HepG2 (cell line): ENCODE measurements around the gene LAS1L. TPM values are rescaled to one million over a fixed set of nuclear protein-coding genes. Genes with fewer than 3 reads are reported as not detected.

Experiments
- ATAC-seq: fragments of 200-7000 bp; cut with Tn5 transposase; 3 replicates; pipeline ENCODE4 v1.9.1; 2020; ENCODE audit warnings: mild to moderate bottlenecking, moderate library complexity
- BruUV-seq: library from RNA; stranded (reverse); fragments of 400-500 nt; replicated peaks from 2 replicates; lab custom pipeline; 2021; lab: Mats Ljungman, UMichigan
- CTCF ChIA-PET: fragments of 300-600 bp; formaldehyde crosslinking; extraction: SDS; loops from one replicate; lab custom pipeline; 2021; ENCODE audit warnings: low total read pairs, inconsistent platforms, low intra/inter-chr PET ratio; lab: Yijun Ruan, JAX
- POLR2A ChIA-PET: fragments of 350-600 bp; sonication (Branson Sonifier 250); formaldehyde crosslinking; loops from one replicate; lab custom pipeline; 2020; ENCODE audit warnings: antibody characterized with exemption, inconsistent platforms; lab: Yijun Ruan, JAX
- DNase-seq: peaks from one replicate; pipeline ENCODE4 v3.0.0-alpha.2; 2015; ENCODE audit warnings: low spot score
- FAIRE-seq: peaks from 3 replicates; lab custom pipeline; 2011; peaks lifted over from hg19 to GRCh38; lab: Jason Lieb, UNC
- H2AFZ ChIP-seq: one replicate; pipeline ENCODE4 v1.6.1; 2011; ENCODE audit warnings: low read length, inconsistent platforms
- H3K27ac ChIP-seq: fragments of 300-600 bp; 3 replicates; pipeline ENCODE4 v1.8.0; 2011; ENCODE audit warnings: mixed run types, mild to moderate bottlenecking, mixed read lengths, low read length, inconsistent platforms; ENCODE audit not compliant: insufficient read depth; ENCODE audit errors: extremely low read length
- H3K27me3 ChIP-seq, 2 experiments: fragments of 200-600 bp in 1 of 2; 2 replicates in 1 of 2; 3 replicates in 1 of 2; pipeline versions ENCODE4 v1.6.0 to v1.8.0; 2011; ENCODE audit warnings: low read length in 2 of 2, mild to moderate bottlenecking in 2 of 2, moderate library complexity in 2 of 2, inconsistent platforms in 1 of 2; ENCODE audit not compliant: insufficient read depth in 2 of 2, control insufficient read depth in 1 of 2
- H3K36me3 ChIP-seq, 2 experiments: fragments of 200-600 bp in 1 of 2; replicated peaks in 1 of 2; 2 replicates in 1 of 2; 3 replicates in 1 of 2; pipeline versions ENCODE4 v1.5.1 to v1.8.0; 2011; ENCODE audit warnings: low read length in 2 of 2, inconsistent platforms in 1 of 2; ENCODE audit not compliant: insufficient read depth in 2 of 2, control insufficient read depth in 1 of 2
- H3K4me1 ChIP-seq: 2 replicates; pipeline ENCODE4 v1.5.1; 2012; ENCODE audit warnings: low read length, inconsistent platforms; ENCODE audit not compliant: insufficient read depth
- H3K4me2 ChIP-seq: 2 replicates; pipeline ENCODE4 v1.6.0; 2011; ENCODE audit warnings: low read depth, low read length, inconsistent platforms
- H3K4me3 ChIP-seq, 3 experiments: fragments of 200-600 bp in 1 of 3; sonication (generic), shearing (Covaris generic) in 1 of 3; replicated peaks in 1 of 3; 2 replicates each; pipeline ENCODE4 v1.5.1; 2011 to 2016; ENCODE audit warnings: low read length in 3 of 3, inconsistent platforms in 2 of 3, low read depth in 2 of 3, mild to moderate bottlenecking in 2 of 3, control low read depth in 1 of 3, mixed read lengths in 1 of 3; ENCODE audit not compliant: insufficient read depth in 1 of 3
- H3K79me2 ChIP-seq: one replicate; pipeline ENCODE4 v1.6.1; 2011; ENCODE audit warnings: low read length, inconsistent platforms; ENCODE audit not compliant: insufficient read depth
- H3K9ac ChIP-seq: 2 replicates; pipeline ENCODE4 v1.6.0; 2011; ENCODE audit warnings: mild to moderate bottlenecking, low read depth, low read length, inconsistent platforms; ENCODE audit not compliant: insufficient read depth
- H3K9me3 ChIP-seq: 2 replicates; pipeline ENCODE4 v1.5.1; 2012; ENCODE audit warnings: mild to moderate bottlenecking, low read length
- H4K20me1 ChIP-seq: 2 replicates; pipeline ENCODE4 v1.6.0; 2011; ENCODE audit warnings: inconsistent platforms, mild to moderate bottlenecking, low read length, moderate library complexity; ENCODE audit not compliant: insufficient read depth
- ATRX ChIP-seq: sonication (generic); formaldehyde crosslinking; IDR thresholded peaks from 2 replicates; pipeline ENCODE4 v1.4.0; 2020; ENCODE audit warnings: missing genetic modification reagents, borderline replicate concordance
- BRD4 ChIP-seq: sonication (generic); formaldehyde crosslinking; IDR thresholded peaks from 2 replicates; pipeline ENCODE4 v1.4.0; 2020; ENCODE audit warnings: missing genetic modification reagents
- DNMT3B ChIP-seq: conservative IDR thresholded peaks from 2 replicates; pipeline ENCODE4 v1.6.1; 2016; ENCODE audit warnings: missing biosample characterization, control low read depth
- E2F5 ChIP-seq: sonication (generic); formaldehyde crosslinking; conservative IDR thresholded peaks from 2 replicates; pipeline ENCODE4 v1.4.0; 2020; ENCODE audit warnings: missing genetic modification reagents
- JUND ChIP-seq: sonication (generic); formaldehyde crosslinking; IDR thresholded peaks from 2 replicates; pipeline ENCODE4 v1.8.0; 2022; ENCODE audit warnings: mild to moderate bottlenecking, missing genetic modification reagents
- KDM3A ChIP-seq: IDR thresholded peaks from 2 replicates; pipeline ENCODE4 v1.6.1; 2018; ENCODE audit warnings: low read depth, missing compliant biosample characterization
- MED13 ChIP-seq: sonication (generic); formaldehyde crosslinking; IDR thresholded peaks from 2 replicates; pipeline ENCODE4 v1.5.0; 2020; ENCODE audit warnings: missing genetic modification reagents
- NR3C1 ChIP-seq: sonication (generic); formaldehyde crosslinking; IDR thresholded peaks from 2 replicates; pipeline ENCODE4 v1.4.0; 2020; ENCODE audit warnings: missing genetic modification reagents
- RELA ChIP-seq: sonication (generic); formaldehyde crosslinking; IDR thresholded peaks from 2 replicates; pipeline ENCODE4 v1.4.0; 2020; ENCODE audit warnings: missing genetic modification reagents
- SNAPC4 ChIP-seq: sonication (generic); formaldehyde crosslinking; IDR thresholded peaks from 2 replicates; pipeline ENCODE4 v1.4.0; 2020; ENCODE audit warnings: mild to moderate bottlenecking, missing genetic modification reagents
- THYN1 ChIP-seq: sonication (generic); formaldehyde crosslinking; IDR thresholded peaks from 2 replicates; pipeline ENCODE4 v1.8.1; 2023; ENCODE audit warnings: low read depth, mild to moderate bottlenecking, moderate library complexity, missing genetic modification reagents, borderline replicate concordance
- ZNF547 ChIP-seq: sonication (generic); formaldehyde crosslinking; IDR thresholded peaks from 2 replicates; pipeline ENCODE4 v1.5.1; 2020; ENCODE audit warnings: mild to moderate bottlenecking, missing genetic modification reagents
- ZNF550 ChIP-seq: sonication (generic); formaldehyde crosslinking; IDR thresholded peaks from 2 replicates; pipeline ENCODE4 v1.4.0; 2020; ENCODE audit warnings: mild to moderate bottlenecking, missing genetic modification reagents, borderline replicate concordance
- ZNF83 ChIP-seq: sonication (generic); formaldehyde crosslinking; IDR thresholded peaks from 2 replicates; pipeline ENCODE4 v1.4.0; 2020; ENCODE audit warnings: missing genetic modification reagents, mild to moderate bottlenecking, borderline replicate concordance
- ZSCAN29 ChIP-seq: sonication (generic); formaldehyde crosslinking; conservative IDR thresholded peaks from 2 replicates; pipeline ENCODE4 v1.4.0; 2020; ENCODE audit warnings: mild to moderate bottlenecking, missing genetic modification reagents
- WGBS: methylation state at CpG from one replicate; pipeline ENCODE4 v1.1.6; 2017; ENCODE audit warnings: low lambda C conversion rate; 5-methylcytosine and 5-hydroxymethylcytosine counted together
- in situ Hi-C: cut with HindIII; loops from 2 replicates; pipeline ENCODE4 v1.10.0; 2017; ENCODE audit warnings: low pct_unique_long_range_greater_than_20kb; ENCODE audit not compliant: extremely low pct_ligation_motif_present
- intact Hi-C: fragments of 100-400 bp; cut with micrococcal nuclease; formaldehyde crosslinking; loops from one replicate; pipeline ENCODE4 v1.10.0; 2022; ENCODE audit not compliant: unreplicated experiment
- polyA plus RNA-seq, 8 experiments: library from polyadenylated mRNA; depleted of rRNA in 3 of 8; stranded (reverse) in 7 of 8; unstranded in 1 of 8; fragments of >200 nt; fragmentation: Illumina TruSeq in 4 of 8; extraction: Trizol in 4 of 8; gene quantifications; 2 replicates each; pipeline versions ENCODE4 v1.2.1 to v1.2.3, GENCODE V29; 2011 to 2016; ENCODE audit warnings: low read depth in 4 of 8, missing spikeins in 1 of 8, mixed read lengths in 1 of 8; ENCODE audit not compliant: insufficient read depth in 1 of 8
- total RNA-seq, 5 experiments: library from RNA; depleted of rRNA; stranded (reverse); fragments of >200 nt; fragmentation: Illumina TruSeq; extraction: Trizol; gene quantifications; 2 replicates each; pipeline ENCODE4 v1.2.3, GENCODE V29; 2016; ENCODE audit warnings: low read depth in 1 of 5
- TF ChIP-seq, protein P1 (sequence below): IDR thresholded peaks from 2 replicates; pipeline ENCODE4 v1.6.1; 2012; ENCODE audit warnings: low read depth, low read length, improper control_type of control experiment

The LAS1L gene
- total and polyA plus RNA-seq, 2 of the 13 experiments (the other 11 are each of a cell fraction or from before 2014, with no cell fraction given): 18.1 to 33.3 TPM

DNA sequence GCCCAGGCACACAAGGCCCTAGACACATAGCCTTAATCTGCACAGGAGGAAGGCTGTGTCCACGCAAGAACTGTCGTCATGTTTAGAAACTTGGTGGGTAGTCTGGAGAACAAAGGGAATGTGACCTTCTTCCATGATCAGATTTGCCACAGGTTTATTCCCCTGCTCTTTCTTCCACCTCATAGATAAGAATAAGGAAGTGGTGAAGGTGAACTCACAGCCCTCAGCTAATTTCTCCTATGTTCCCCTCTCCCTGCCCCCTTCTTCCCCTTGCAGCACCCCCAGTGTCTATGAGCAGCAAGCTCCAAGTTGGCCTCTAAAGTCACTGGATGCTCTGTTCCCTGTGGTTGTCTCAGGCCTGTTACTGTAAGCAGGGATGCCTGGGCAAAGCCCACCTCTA is 39.8 kb upstream of the LAS1L start:
- in situ Hi-C loops: no loop called here
- H3K4me2 ChIP-seq: no peak overlapping the region
- no peaks in the 10 kb centered on the region for H3K27me3 ChIP-seq
- H3K4me3 ChIP-seq: no peak overlapping the region
- ATAC-seq (no peak), FAIRE-seq (no peak), DNase-seq (no peak)
- CTCF ChIA-PET: no interaction called here
- POLR2A ChIA-PET: no interaction called here
- intact Hi-C loops: no loop called here
- no peaks in the 10 kb centered on the region for H4K20me1 ChIP-seq
- no TSS peak for BruUV-seq
- no peak overlapping the region for H3K9ac ChIP-seq
- H3K36me3 ChIP-seq: no peaks in the 10 kb centered on the region
- no peak overlapping the region for H3K27ac ChIP-seq
- no CpG with 5 or more reads among the region's 2 CpGs for whole genome bisulfite sequencing
- H3K79me2 ChIP-seq: no peaks in the 10 kb centered on the region
- no peaks in the 10 kb centered on the region for H3K4me1 ChIP-seq
- H2AFZ ChIP-seq: no peak overlapping the region
- no peaks in the 10 kb centered on the region for H3K9me3 ChIP-seq
- no peak for TF ChIP-seq ZNF83 (CRISPR knock-in tag)
- no peak for TF ChIP-seq BRD4
- no peak for TF ChIP-seq ZNF547
- TF ChIP-seq MED13 (CRISPR knock-in tag): no peak
- TF ChIP-seq THYN1 (CRISPR knock-in tag): no peak
- no peak for TF ChIP-seq DNMT3B (CRISPR knock-in tag)
- TF ChIP-seq JUND (CRISPR knock-in tag): no peak
- TF ChIP-seq KDM3A (CRISPR knock-in tag): no peak
- TF ChIP-seq, protein P1, sequence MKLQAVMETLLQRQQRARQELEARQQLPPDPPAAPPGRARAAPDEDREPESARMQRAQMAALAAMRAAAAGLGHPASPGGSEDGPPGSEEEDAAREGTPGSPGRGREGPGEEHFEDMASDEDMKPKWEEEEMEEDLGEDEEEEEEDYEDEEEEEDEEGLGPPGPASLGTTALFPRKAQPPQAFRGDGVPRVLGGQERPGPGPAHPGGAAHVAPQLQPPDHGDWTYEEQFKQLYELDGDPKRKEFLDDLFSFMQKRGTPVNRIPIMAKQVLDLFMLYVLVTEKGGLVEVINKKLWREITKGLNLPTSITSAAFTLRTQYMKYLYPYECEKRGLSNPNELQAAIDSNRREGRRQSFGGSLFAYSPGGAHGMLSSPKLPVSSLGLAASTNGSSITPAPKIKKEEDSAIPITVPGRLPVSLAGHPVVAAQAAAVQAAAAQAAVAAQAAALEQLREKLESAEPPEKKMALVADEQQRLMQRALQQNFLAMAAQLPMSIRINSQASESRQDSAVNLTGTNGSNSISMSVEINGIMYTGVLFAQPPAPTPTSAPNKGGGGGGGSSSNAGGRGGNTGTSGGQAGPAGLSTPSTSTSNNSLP: no peak
- no peak for TF ChIP-seq NR3C1 (CRISPR knock-in tag)
- TF ChIP-seq ZNF550 (CRISPR knock-in tag): no peak
- no peak for TF ChIP-seq SNAPC4 (CRISPR knock-in tag)
- TF ChIP-seq RELA (CRISPR knock-in tag): no peak
- no peak for TF ChIP-seq ATRX (CRISPR knock-in tag)
- TF ChIP-seq ZSCAN29 (CRISPR knock-in tag): no peak
- no peak for TF ChIP-seq E2F5
